Measurements from ENCODE around the gene SHROOM4. TPM values are rescaled to one million over a fixed set of nuclear protein-coding genes. Genes with fewer than 3 reads are reported as not detected.
A peak's percentile ranks its signal among the peaks of the same experiment; 100 is the strongest.

SHROOM4 gene
- total and polyA plus RNA-seq, 9 of the 15 experiments (the other 6 are each of a cell fraction or from before 2014, with no cell fraction given), result not detected

GRCh38 chrX:50697691-50698090 is 116.3 kb downstream of the SHROOM4 start:
- Histone ChIP-seq H3K9me1 (ENCODE audit: control insufficient read depth, insufficient read depth, low read length) (no peaks in the 10 kb centered on the region), H3K36me3 (ENCODE audit: control insufficient read depth, insufficient read depth, low read length) (no peaks in the 10 kb centered on the region), H2AFZ (ENCODE audit: low read depth, low read length) (no peak overlapping the region), H3K4me3 (no peak overlapping the region), H3K27me3 (ENCODE audit: control insufficient read depth in 2 of 2, insufficient read depth in 2 of 2, low read length in 2 of 2) (no peaks in the 10 kb centered on the region), H3K4me1 (replicated peaks in 1 of 2; ENCODE audit: control insufficient read depth in 2 of 2, insufficient read depth in 2 of 2, low read length in 2 of 2) (no peaks in the 10 kb centered on the region), H3K9me3 (replicated peaks; ENCODE audit: control insufficient read depth, insufficient read depth, low read depth, low read length) (no peaks in the 10 kb centered on the region), H3K9ac (ENCODE audit: insufficient read depth in 1 of 2, low read depth in 2 of 2, low read length in 2 of 2) (no peak overlapping the region), H4K20me1 (replicated peaks; ENCODE audit: control insufficient read depth, insufficient read depth, low read length) (no peaks in the 10 kb centered on the region), H3K27ac (ENCODE audit: extremely low read depth, low read depth, low read length) (no peak overlapping the region), H3K79me2 (ENCODE audit: control insufficient read depth, insufficient read depth, low read length) (no peaks in the 10 kb centered on the region), H3K4me2 (ENCODE audit: insufficient read depth, low read length) (no peak overlapping the region)
- in situ Hi-C loops (cut with MboI) (loop anchor here (25.0 kb wide), 1 partner anchor 765 kb away; no protein-coding TSS in a partner anchor), intact Hi-C loops (cut with micrococcal nuclease) (loop anchor here (10.0 kb wide), 1 partner anchor 287 kb away; no protein-coding TSS in a partner anchor)
- TF ChIP-seq XRCC3 (IDR thresholded peaks at IDR 0.05), result no peak
- no peak for TF ChIP-seq POLR3G (IDR thresholded peaks at IDR 0.05; ENCODE audit: extremely low read depth, insufficient read length, insufficient replicate concordance)
- no peak for TF ChIP-seq TEAD1 (CRISPR knock-in tag; IDR thresholded peaks at IDR 0.05)
- BruUV-seq (replicated peaks), result no TSS peak
- ChIA-PET POLR2A (no interaction called here), CTCF (ENCODE audit: low intra/inter-chr PET ratio) (no interaction called here)
- FAIRE-seq (no peak), ATAC-seq (no peak), DNase-seq (ENCODE audit: extremely low read depth in 1 of 4, low spot score in 3 of 4) (no peak)
- WGBS (ENCODE audit: insufficient coverage, low coverage, missing lambda C conversion rate), result 5% methylated on average over 2 of the region's 2 CpGs

- H3K9ac ChIP-seq (ENCODE audit: insufficient read depth in 1 of 2, low read depth in 2 of 2, low read length in 2 of 2), result no peak overlapping the region
- no TSS peak for BruUV-seq (replicated peaks)
- H3K36me3 ChIP-seq (ENCODE audit: control insufficient read depth, insufficient read depth, low read length), result no peaks in the 10 kb centered on the region
- H3K9me3 ChIP-seq (replicated peaks; ENCODE audit: control insufficient read depth, insufficient read depth, low read depth, low read length), result no peaks in the 10 kb centered on the region
- H2AFZ ChIP-seq (ENCODE audit: low read depth, low read length), result no peak overlapping the region
- intact Hi-C loops (cut with micrococcal nuclease) (loop anchor here (5.0 to 10.0 kb wide), 2 partner anchors 230 to 293 kb away; no protein-coding TSS in a partner anchor), in situ Hi-C loops (cut with MboI) (loop anchor here (25.0 kb wide), 1 partner anchor 770 kb away; no protein-coding TSS in a partner anchor)
- no peaks in the 10 kb centered on the region for H3K9me1 ChIP-seq (ENCODE audit: control insufficient read depth, insufficient read depth, low read length)
- no peaks in the 10 kb centered on the region for H3K27me3 ChIP-seq (ENCODE audit: control insufficient read depth in 2 of 2, insufficient read depth in 2 of 2, low read length in 2 of 2)
- POLR2A ChIA-PET, result interaction anchor here (0.6 kb wide), 1 partner anchor 144 kb away, joined by 3 read pairs; no protein-coding TSS in a partner anchor
- no peaks in the 10 kb centered on the region for H4K20me1 ChIP-seq (replicated peaks; ENCODE audit: control insufficient read depth, insufficient read depth, low read length)
- peak; percentile 65 for FAIRE-seq
- no peak overlapping the region for H3K4me2 ChIP-seq (ENCODE audit: insufficient read depth, low read length)
- no peak overlapping the region for H3K27ac ChIP-seq (ENCODE audit: extremely low read depth, low read depth, low read length)
- peak; percentile 94 for ATAC-seq
- WGBS (ENCODE audit: insufficient coverage, low coverage, missing lambda C conversion rate), result 0% methylated on average over 5 of the region's 5 CpGs
- peak; percentile 26 to 54 (median 32) for DNase-seq (ENCODE audit: extremely low read depth in 1 of 4, low spot score in 3 of 4)
- no peak overlapping the region for H3K4me3 ChIP-seq
- H3K79me2 ChIP-seq (ENCODE audit: control insufficient read depth, insufficient read depth, low read length), result no peaks in the 10 kb centered on the region
- CTCF ChIA-PET (ENCODE audit: low intra/inter-chr PET ratio), result interaction anchor here (0.5 to 1.1 kb wide), 3 partner anchors 297 to 476 kb away, joined by 3 read pairs; no protein-coding TSS in a partner anchor
- no peaks in the 10 kb centered on the region for H3K4me1 ChIP-seq (replicated peaks in 1 of 2; ENCODE audit: control insufficient read depth in 2 of 2, insufficient read depth in 2 of 2, low read length in 2 of 2)
- TF ChIP-seq SMC3 (conservative IDR thresholded peaks at IDR 0.05; ENCODE audit: insufficient read depth, low read depth, low read length) (peak; percentile 42; the same call in 1 of the 2 replicates), ZNF274 (IDR thresholded peaks at IDR 0.05; ENCODE audit: borderline replicate concordance, low read depth, low read length) (no peak), CTCF (IDR thresholded peaks at IDR 0.05 in 2 of 3, conservative IDR thresholded peaks at IDR 0.05 in 1 of 3; ENCODE audit: insufficient read depth in 2 of 3, low read depth in 1 of 3, low read length in 3 of 3) (peak; percentile 59 to 87 (median 75)), AFF1 (IDR thresholded peaks at IDR 0.05; ENCODE audit: low read depth in 1 of 2, partially characterized antibody in 2 of 2) (no peak), FOXK2 (conservative IDR thresholded peaks at IDR 0.05 in 1 of 2, IDR thresholded peaks at IDR 0.05 in 1 of 2; ENCODE audit: low read depth in 2 of 2) (no peak)
Measured at GRCh38 chrX:50691820-50692219, 122.2 kb downstream of the SHROOM4 start.

All from K562 (cell line).